SIG-M5 treated with dmso at 0.1 percent for 504 hours (cell line): ENCODE data around the gene SCN9A.
"Not testable (repeated sequence)": the region's sequence is repeated elsewhere in the genome, so short reads cannot be mapped to it uniquely, and the experiment has no call there.

Source experiments
- DNase-seq: peaks from one replicate; lab custom pipeline; 2025; ENCODE audit not compliant: unreplicated experiment; lab: John Stamatoyannopoulos, UW

The SCN9A gene

DNA sequence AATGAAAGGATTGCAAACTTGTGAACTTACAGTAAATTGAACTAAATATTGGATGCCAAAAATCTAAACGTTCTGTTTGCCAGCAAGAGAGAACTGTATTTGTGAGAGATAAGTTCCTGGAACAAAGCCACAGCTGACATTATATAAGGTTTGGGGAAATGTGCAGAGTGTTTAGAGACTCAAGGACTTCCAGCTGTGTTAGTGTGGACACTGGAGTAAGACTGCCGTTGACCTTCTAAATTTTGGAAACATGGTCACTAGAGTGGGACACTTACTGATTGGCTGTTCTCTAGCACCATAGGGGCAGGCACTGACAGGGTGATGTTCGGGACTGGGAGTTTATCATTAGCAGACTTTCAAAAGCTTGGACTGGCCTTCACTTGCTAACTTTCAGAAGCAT is 40.5 kb downstream of the SCN9A start:
- no peak for DNase-seq

DNA sequence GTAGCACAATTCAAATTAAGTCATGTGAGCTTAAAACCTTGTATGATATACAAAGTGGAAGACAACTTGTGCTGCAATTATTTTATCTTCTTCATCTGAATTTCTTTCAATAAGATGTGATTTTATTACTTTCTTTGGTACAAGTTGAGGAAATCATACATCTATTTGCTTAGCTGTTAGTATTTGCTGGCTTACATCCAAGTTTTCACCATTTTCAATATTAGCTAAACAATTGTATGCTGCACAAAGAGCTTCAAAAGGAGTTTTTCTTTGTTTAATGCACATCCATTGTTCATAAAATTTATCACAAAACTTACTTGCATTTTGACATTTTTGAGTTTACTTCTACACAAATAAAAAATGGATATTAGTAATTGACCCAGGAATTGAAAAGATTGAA is 40.9 kb downstream of the SCN9A start:
- DNase-seq = no peak

DNA sequence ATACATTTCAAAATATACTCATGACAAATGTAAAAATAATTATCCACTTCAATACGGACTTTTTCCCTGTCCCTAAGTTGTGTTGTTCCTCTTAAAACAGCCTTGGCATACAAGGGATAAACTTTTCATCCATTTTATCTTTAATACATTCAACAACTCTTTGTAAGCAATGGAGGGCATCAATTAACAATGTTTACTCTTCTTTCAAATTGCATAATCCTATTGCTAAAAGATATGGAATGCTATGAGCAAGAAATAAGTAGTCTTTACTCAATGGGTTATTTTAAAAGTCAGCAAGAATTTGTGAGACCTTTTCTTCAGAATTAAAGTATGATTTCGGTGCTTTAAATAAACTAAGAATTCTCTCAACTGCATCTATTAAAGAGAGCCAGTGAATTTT is 41.9 kb downstream of the SCN9A start:
- no peak for DNase-seq

DNA sequence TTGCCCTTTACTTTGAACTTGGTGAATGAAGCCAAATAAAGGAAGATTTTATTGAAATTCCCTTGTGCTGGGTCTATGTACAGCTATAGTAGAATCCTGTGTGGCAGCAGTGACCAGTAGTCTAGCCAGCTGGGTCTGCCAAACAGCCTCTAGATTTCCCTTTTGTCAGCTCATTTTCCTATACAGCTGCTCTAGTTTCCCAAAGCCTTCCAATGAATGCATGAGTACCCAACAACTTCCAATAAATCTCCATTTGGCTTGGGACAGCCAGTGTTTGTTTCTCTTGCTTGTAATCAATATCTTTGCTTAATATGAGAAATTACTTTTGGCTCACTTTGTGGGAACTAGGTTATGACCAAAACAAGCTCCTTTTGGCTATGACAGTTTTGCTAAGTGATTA is 43.6 kb downstream of the SCN9A start:
- DNase-seq = no peak

DNA sequence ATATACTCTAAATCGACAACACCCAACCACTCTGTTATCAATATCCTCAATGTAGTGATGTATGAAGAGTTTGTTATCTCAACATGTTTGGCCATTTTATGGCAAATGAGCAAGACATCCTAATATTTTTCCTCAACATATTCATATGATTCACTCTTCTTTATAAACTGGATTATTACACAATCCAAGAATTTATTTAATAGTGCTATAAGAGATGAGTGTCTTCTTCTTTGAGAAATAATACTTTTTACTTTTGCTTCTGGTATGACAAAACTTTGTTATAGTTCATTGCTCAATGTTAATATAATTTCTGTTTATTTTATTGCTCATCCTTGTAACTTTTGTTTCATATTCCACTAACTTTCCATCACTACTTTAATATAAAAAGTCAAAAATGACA is 44.3 kb downstream of the SCN9A start:
- no peak for DNase-seq

DNA sequence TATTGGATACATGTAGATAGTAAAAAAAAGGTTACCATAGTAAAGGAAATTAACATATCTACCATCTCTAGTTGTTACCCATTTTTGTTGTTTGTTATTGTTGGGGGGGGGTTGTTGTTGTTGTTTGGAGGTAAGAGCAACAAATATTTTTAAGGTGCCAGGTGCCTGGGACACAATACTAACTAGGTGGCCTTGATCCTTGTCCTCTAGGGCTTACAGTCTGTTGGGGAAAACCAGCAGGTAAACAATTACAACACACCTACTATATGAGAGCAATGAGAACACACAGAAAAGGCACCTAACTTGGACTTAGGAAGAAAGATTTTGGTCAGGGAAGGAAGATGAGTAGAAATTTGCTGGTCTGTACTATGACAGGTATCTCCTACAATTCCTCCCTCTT is 46.3 kb downstream of the SCN9A start:
- DNase-seq = no peak

DNA sequence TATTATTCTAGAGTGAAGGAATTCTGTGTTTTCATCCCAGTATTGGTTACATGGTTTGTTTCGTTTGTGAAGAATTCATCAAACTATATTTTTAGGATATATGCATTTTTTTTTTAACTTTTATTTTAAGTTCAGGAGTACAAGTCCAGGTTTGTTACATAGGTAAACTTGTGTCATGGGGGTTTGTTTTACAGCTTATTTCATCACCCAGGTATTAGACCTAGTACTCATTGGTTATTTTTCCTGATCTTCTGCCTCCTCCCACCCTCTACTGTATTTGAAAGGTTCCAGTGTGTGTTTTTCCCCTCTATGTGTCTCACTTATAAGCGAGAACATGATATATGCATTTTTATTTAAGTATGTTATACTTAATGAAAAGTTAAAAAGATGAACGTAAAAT is 47.6 kb downstream of the SCN9A start:
- DNase-seq = no peak

DNA sequence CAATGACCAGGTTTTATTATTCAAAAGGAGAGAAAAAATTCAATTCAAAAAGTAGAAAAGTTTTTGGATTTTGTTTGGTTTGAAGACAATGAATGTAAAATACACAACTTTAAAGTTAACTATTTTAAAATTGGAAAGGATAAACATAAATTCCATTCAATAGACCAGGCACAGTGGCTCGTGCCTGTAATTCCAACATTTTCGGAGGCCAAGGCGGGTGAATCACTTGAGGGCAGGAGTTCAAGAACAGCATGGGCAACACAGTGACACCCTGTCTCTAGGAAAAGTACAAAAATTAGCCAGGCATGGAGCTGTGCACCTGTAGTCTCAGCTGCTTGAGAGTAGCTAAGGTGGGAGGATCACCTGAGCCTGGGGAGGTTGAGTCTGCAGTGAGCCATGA is 54.7 kb downstream of the SCN9A start:
- no peak for DNase-seq

DNA sequence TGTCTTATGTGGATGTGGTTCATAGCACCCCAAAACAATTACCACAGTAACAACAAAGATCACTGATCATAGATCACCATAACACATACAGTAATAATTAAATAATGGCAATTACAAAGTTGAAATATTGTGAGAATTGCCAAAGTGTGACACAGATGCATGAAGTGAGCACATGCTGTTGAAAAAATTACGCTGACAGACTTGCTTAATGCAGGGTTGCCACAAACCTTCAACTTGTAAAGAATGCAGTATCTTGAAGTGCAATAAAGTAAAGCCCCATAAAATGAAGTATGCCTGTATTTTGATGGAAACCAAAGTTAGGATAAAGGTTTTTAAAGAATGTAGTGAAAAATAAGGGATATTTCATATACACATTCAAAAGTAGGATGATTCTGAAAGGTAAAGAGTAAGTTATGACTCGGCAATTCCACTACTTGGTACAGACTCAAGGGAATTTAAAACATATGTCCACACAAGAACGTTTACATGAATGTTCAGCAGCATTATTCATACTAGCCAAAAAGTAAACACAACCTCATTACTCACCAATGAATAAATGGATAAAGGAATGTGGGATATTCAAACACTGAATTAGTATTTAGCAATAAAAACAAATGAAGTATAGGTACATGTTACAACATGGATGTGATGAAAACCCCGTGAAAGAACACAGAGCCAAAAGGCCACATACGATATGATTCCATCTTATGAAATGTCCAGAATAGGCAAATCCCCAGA is 61.6 kb downstream of the SCN9A start:
- DNase-seq = no peak

DNA sequence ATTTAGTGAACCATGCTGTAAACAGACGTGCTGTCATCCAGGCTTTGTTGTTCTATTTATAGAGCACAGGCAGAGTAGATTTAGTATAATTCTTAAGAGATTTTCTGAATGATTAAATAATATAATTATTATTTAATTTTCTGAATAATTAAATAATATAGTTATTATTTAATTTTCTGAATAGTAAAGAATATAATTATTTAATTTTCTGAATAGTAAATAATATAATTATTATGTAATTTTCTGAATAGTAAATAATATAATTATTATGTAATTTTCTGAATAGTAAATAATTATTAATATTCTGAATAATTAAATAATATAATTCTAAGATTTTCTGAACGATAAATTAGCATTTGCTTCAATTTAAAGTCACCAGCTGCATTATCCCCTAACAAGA is 62.9 kb downstream of the SCN9A start:
- not testable (repeated sequence) for DNase-seq

DNA sequence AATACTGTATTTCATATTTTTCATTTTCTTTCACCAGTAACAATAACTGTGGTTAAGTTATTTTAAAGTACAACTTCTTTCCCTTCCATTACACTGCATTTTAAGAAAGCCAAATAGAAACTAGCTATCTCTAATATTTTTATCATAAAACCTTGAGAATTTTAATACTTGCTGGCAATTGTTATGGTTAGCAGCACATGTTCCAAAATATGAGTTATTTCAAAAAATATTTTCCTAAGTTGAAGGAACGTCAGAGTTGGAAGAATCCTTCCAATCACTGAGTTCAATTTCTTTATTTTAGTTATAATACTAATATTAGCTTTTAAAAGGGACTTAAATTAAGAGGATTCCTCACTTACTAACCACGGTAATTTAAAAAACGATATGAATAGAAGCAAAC is 68.4 kb downstream of the SCN9A start:
- no peak for DNase-seq

DNA sequence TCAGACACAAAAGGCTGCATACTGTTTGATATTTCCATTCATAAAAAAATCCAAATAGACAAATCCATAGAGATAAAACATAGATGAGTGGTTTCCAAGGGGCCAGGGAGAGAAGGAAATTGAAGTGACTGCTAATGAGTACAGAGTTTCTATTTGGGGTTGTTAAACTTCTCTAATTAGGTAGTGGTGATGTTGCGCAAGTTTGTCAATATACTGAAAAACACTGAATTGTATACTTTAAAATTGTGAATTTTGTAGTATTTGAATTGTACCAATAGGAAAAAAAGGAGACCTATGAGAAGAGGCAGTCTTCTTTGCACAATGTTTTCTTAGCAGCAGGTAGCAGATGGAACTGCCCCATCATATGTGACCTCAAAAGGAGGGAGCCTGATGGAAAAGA is 71.1 kb downstream of the SCN9A start:
- no peak for DNase-seq

DNA sequence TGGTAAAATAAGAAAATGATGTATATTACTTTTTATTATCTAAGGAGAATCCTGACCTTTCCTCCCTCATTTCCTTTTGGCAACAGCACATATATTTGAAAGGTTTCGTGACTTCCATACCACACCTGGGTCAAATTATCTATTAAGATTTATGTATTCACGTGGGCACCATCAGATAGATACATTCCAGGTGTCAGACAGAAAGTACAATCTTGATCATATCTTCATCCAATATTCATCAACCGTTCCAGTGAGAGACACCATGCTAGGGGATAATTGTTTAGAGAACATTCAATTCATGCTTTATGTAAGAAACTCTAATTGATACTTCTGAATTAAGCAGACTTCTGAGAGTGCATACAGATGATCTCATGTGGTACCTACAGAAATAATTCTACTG is 73.7 kb downstream of the SCN9A start:
- DNase-seq = no peak

DNA sequence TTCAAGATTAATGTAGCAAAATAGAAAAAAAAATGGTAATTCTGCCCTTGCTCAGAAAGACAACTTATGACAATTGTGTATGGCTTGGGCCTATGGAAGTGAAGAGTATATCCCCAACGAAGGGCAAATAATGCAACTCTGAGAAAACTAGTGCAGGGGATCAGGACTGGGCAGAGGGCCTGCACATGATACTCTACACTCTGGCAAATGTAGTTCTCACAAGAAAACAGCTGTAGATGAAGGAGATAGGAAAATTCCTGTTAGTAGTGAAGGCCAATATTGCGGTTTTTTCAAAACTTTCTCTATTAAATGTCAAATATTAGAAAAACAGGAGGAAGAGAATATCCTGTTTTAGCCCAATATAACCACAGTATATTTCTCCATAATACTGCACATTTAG is 77.8 kb downstream of the SCN9A start:
- DNase-seq = no peak

DNA sequence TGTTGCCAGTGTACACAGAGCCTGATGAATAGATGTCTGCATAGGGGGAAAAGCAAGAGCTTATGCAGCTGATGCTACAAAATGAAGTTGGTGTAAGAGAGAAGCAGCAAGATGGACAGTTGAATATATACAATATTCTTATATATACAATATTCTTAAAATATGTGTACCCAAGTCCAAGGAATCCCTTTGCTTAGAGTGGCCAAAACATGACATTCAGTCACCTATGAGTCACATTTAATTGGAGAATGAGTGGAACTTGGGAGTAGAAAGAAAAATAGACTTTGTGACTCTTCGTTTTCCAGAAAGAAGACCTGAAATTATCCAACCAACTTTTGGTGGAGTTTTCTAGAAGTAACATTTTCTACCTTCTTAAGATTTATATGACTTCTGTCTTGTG is 81.8 kb downstream of the SCN9A start:
- DNase-seq = no peak

DNA sequence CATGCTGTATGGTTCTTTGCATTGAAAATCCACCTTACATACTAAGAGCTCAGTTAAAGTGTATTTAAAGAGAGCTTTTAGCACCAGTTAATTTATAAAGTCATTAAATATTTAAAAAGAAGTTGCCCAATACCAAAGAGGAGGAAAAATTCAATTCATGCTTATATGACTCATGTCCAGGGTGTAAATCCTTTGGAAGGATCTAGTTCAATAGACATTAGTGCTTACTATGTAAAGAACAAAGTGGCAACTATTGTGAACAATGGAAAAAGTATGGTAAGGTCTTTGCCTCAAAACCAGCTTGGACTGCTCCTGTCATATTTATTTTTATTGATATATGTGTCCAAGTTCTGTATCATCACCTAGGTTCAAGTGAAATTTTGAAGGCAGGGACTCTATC is 90.5 kb downstream of the SCN9A start:
- no peak for DNase-seq

DNA sequence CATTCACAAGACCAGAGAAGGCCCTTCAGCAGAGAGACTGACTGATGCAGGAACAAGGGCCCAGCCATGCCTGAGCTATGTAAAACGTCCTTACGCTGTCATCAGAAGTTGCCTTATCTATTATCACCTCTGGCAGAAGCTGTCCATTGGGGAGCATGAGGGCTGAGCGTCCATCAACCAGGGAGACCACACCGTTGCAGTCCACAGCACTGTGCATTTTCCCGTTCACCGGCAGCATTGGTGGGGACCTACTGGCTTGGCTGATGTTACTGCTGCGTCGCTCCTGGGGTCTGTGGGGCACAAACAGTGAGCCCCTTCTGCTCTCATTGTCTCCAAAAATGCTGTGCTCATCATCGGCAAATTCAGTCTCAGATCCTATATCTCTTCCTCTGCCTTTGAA is 91.4 kb downstream of the SCN9A start:
- no peak for DNase-seq

DNA sequence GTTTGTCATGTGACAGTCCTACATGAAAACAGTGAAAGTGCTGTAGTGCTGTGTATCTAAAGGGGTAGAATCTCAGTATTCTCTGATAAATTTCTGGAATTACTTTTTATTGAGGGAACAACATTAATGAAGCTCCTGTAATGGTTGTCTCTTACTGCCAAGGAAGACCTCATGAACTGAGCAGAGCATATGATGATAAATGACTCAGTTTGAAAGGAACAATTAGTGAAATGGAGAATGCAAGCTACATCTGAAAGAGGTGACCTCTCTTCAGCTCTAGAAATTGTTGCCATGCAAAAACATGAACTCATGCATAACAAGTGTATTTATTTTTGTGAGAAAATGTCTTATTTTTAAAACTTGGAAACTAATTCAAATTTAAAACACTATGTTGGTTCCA is 93.6 kb downstream of the SCN9A start:
- no peak for DNase-seq

DNA sequence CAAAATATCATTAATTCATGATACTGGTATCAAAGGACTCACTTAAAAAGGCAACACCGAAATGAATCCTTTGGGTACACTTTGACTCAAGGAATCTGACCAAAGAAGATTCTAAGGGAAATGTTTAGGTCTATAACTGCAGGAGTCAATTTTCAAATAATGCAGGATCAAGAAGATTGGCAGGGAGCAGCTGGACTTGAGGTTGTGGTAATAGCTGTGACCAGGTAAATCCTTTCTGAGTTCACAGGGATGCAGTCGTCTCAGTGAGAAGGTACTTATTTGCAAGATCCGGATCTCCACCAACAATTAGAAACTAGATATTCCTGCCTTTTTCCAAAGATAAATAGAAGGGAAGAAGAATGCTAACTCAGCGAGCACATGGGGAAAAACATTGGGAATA is 96.9 kb downstream of the SCN9A start:
- DNase-seq = no peak

DNA sequence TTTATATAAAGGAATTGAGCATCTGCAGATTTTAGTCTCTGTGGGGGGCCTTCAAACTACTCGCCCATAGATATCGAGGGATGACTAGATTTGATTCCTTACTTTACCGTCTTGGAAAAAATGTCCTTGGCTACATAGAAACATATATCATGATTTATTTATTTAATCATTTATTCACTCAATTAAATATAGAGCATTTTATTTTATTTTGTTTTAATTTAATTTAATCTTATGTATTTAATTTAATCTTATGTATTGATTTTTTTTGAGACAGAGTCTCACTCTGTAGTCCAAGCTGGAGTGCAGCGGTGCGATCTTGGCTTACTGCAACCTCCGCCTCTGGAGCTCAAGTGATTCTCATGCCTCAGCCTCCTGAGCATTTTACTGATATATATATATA is 105.4 kb downstream of the SCN9A start:
- no peak for DNase-seq

DNA sequence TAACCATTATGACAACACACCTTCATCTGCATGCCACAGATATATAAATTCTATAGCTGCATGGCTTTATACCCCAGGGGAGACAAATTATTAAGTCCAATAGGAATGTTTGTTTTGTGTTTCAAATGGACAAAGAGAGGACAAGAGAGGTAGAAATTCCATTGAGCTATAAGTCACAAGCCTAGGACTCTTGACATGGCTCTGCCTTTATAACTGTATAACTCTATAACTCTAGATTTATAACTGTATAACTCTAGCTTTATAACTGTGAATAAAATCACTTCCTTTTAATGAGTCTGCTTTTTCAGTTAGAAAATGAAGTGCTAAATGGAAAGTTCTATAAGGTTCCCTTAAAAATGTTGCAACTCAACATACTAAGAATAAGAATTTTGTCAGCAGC is 106.4 kb downstream of the SCN9A start:
- no peak for DNase-seq

DNA sequence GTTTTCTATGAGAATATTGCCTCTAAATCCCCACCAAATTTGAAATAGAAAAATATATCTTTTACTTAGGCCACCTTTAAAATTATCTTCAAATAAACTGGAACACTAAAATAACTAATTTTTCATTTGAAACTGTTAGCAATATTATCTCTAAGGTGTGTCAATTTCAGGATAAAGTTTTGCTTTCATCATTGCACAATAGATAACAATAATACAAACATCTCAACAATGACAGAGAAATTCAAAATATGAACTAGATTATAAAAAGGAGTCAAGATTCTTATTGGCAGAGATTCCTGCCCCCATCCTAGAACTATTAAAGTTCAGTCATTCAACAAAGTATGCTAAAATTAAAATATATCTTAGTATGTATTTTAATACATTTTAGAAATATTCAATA is 117.9 kb downstream of the SCN9A start:
- DNase-seq = no peak

DNA sequence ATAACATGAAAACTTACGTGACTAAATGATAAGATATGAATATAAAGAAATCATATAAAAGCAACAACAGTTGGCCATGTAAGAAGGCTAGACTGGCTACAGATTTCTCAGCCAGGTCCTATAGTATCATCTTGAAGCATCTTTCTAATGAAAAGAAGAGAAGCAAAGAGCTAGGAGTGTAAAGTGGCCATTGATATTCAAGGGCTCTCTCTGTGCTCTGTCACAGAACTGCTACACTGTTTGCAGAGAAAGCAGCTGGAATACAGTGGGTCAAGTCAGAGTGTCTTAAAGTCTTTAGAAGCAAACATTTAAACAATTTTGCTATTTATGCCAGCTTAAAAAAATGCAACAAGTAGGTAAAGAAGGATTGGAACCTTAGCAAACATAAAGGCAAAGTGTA is 118.8 kb downstream of the SCN9A start:
- no peak for DNase-seq

DNA sequence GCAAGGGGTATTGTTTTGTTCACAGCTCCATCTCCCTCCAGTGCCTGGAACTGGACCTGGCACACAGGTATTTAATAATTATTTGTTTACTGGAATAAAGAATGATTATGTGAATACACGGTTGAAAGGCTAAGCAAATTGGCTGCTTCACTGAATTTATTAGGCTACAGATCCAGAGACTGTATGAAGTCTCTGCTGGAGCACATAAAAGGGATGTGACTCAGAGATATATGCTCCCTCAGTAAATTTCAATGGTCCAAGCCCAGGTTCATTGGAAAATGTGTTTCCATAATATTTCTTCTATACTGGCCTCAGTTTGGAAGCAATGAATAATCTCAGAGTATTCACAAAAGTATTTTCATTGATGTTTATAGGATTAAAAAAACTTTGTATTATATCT is 126.4 kb downstream of the SCN9A start:
- DNase-seq = no peak
